K562 (cell line): ENCODE results near the gene FILIP1. TPM values are rescaled to one million over a fixed set of nuclear protein-coding genes. Genes with fewer than 3 reads are reported as not detected.

Source experiments
- ATAC-seq: fragments of 200-7000 bp; cut with Tn5 transposase; 3 replicates; pipeline ENCODE4 v1.9.1; 2020; ENCODE audit warnings: moderate library complexity
- BruUV-seq: library from RNA; stranded (reverse); fragments of 400-500 nt; replicated peaks from 2 replicates; lab custom pipeline; 2021; lab: Mats Ljungman, UMichigan
- CTCF ChIA-PET: fragments of 300-600 bp; formaldehyde crosslinking; extraction: SDS; loops from one replicate; lab custom pipeline; 2021; ENCODE audit warnings: low intra/inter-chr PET ratio; lab: Yijun Ruan, JAX
- POLR2A ChIA-PET: fragments of 300-600, 350-650 bp; sonication (Branson Sonifier 250); formaldehyde crosslinking; extraction: SDS; loops from one replicate; lab custom pipeline; 2021; ENCODE audit warnings: antibody characterized with exemption, inconsistent platforms; lab: Yijun Ruan, JAX
- DNase-seq, 4 experiments: peaks; one replicate each; pipeline versions ENCODE4 v3.0.0 to v3.0.0-alpha.2; 2011 to 2018; ENCODE audit warnings: low spot score in 3 of 4, mixed read lengths in 3 of 4; ENCODE audit errors: extremely low read depth in 1 of 4
- FAIRE-seq: peaks from 2 replicates; lab custom pipeline; 2011; peaks lifted over from hg19 to GRCh38; lab: Jason Lieb, UNC
- H2AFZ ChIP-seq: 2 replicates; pipeline ENCODE4 v1.6.0; 2011; ENCODE audit warnings: low read depth, low read length, control low read depth, inconsistent platforms
- H3K27ac ChIP-seq: fragments of 200-600 bp; 3 replicates; pipeline ENCODE4 v1.8.0; 2011; ENCODE audit warnings: low read depth, mild to moderate bottlenecking, control low read depth, inconsistent platforms, low read length, moderate library complexity, mixed read lengths; ENCODE audit errors: extremely low read depth
- H3K27me3 ChIP-seq, 2 experiments: fragments of 300-600 bp in 1 of 2; 2 replicates in 1 of 2; 3 replicates in 1 of 2; pipeline versions ENCODE4 v1.6.0 to v1.8.0; 2011; ENCODE audit warnings: inconsistent platforms in 2 of 2, low read length in 2 of 2, mild to moderate bottlenecking in 1 of 2, mixed read lengths in 1 of 2, moderate library complexity in 1 of 2; ENCODE audit not compliant: control insufficient read depth in 2 of 2, insufficient read depth in 2 of 2
- H3K36me3 ChIP-seq: fragments of 300-600 bp; 3 replicates; pipeline ENCODE4 v1.8.0; 2011; ENCODE audit warnings: mild to moderate bottlenecking, low read length, inconsistent platforms; ENCODE audit not compliant: control insufficient read depth, insufficient read depth
- H3K4me1 ChIP-seq, 2 experiments: fragments of 200-600 bp in 1 of 2; replicated peaks in 1 of 2; 2 replicates in 1 of 2; 3 replicates in 1 of 2; pipeline versions ENCODE4 v1.5.1 to v1.8.0; 2011; ENCODE audit warnings: inconsistent platforms in 2 of 2, low read length in 2 of 2, mild to moderate bottlenecking in 1 of 2, mixed read lengths in 1 of 2, moderate library complexity in 1 of 2; ENCODE audit not compliant: control insufficient read depth in 2 of 2, insufficient read depth in 2 of 2
- H3K4me2 ChIP-seq: 2 replicates; pipeline ENCODE4 v1.6.1; 2011; ENCODE audit warnings: low read length, control low read depth, inconsistent platforms, mixed read lengths; ENCODE audit not compliant: insufficient read depth
- H3K4me3 ChIP-seq: fragments of 200-600 bp; sonication (generic), shearing (Covaris generic); 2 replicates; pipeline ENCODE4 v1.5.1; 2016; ENCODE audit warnings: control low read depth, inconsistent platforms
- H3K79me2 ChIP-seq: fragments of 200-600 bp; 3 replicates; pipeline ENCODE4 v1.8.0; 2011; ENCODE audit warnings: low read length, inconsistent platforms; ENCODE audit not compliant: control insufficient read depth, insufficient read depth
- H3K9ac ChIP-seq, 2 experiments: 2 replicates each; pipeline versions ENCODE4 v1.6.0 to v1.6.1; 2011; ENCODE audit warnings: low read depth in 2 of 2, low read length in 2 of 2, control low read depth in 1 of 2, inconsistent platforms in 1 of 2, mild to moderate bottlenecking in 1 of 2, mixed read lengths in 1 of 2; ENCODE audit not compliant: insufficient read depth in 1 of 2
- H3K9me1 ChIP-seq: one replicate; pipeline ENCODE4 v1.6.0; 2011; ENCODE audit warnings: inconsistent platforms, mild to moderate bottlenecking, low read length, moderate library complexity; ENCODE audit not compliant: control insufficient read depth, insufficient read depth
- H3K9me3 ChIP-seq: replicated peaks from 2 replicates; pipeline ENCODE4 v1.5.1; 2011; ENCODE audit warnings: low read depth, low read length, inconsistent platforms; ENCODE audit not compliant: control insufficient read depth, insufficient read depth
- H4K20me1 ChIP-seq: replicated peaks from 2 replicates; pipeline ENCODE4 v1.6.1; 2011; ENCODE audit warnings: low read length, inconsistent platforms, mixed read lengths; ENCODE audit not compliant: control insufficient read depth, insufficient read depth
- BRD4 ChIP-seq: fragments of 200-600 bp; sonication (generic); IDR thresholded peaks from 2 replicates; pipeline ENCODE4 v1.6.1; 2017; ENCODE audit warnings: inconsistent platforms
- ELK1 ChIP-seq: sonication (generic); formaldehyde crosslinking; IDR thresholded peaks from 2 replicates; pipeline ENCODE4 v1.8.1; 2022; ENCODE audit warnings: missing genetic modification reagents
- HNRNPL ChIP-seq: fragments of 200-400 bp; formaldehyde crosslinking; IDR thresholded peaks from 2 replicates; pipeline ENCODE4 v1.6.1; 2017; ENCODE audit warnings: low read depth, mild to moderate bottlenecking, low read length
- HOMEZ ChIP-seq: fragments of 250-450 bp; sonication (Bioruptor Pico); IDR thresholded peaks from 2 replicates; pipeline ENCODE4 v1.4.0; 2020; ENCODE audit warnings: mild to moderate bottlenecking, moderate library complexity
- KLF13 ChIP-seq: fragments of 450-650 bp; IDR thresholded peaks from 2 replicates; pipeline ENCODE4 v1.6.1; 2016; ENCODE audit warnings: missing genetic modification characterization, low read depth, mild to moderate bottlenecking, missing compliant biosample characterization, moderate library complexity, borderline replicate concordance
- RFX5 ChIP-seq: IDR thresholded peaks from 2 replicates; pipeline ENCODE4 v1.6.1; 2011; ENCODE audit warnings: low read depth, mild to moderate bottlenecking, improper control_type of control experiment, low read length
- RNF219 ChIP-seq: fragments of 250-450 bp; sonication (Bioruptor Pico); IDR thresholded peaks from 2 replicates; pipeline ENCODE4 v1.5.0; 2022; ENCODE audit warnings: mild to moderate bottlenecking
- STAT5A ChIP-seq: IDR thresholded peaks from 2 replicates; pipeline ENCODE4 v1.6.1; 2012; ENCODE audit warnings: low read length, inconsistent platforms, borderline replicate concordance
- ZBTB5 ChIP-seq: fragments of 450-650 bp; IDR thresholded peaks from 2 replicates; pipeline ENCODE4 v1.6.1; 2017; ENCODE audit warnings: antibody characterized with exemption
- WGBS: fragments of 100-300 bp; shearing (Covaris generic); methylation state at CpG from one replicate; pipeline ENCODE4 v1.1.6; 2016; ENCODE audit warnings: low coverage, mixed read lengths; ENCODE audit not compliant: insufficient coverage; ENCODE audit errors: missing lambda C conversion rate; 5-methylcytosine and 5-hydroxymethylcytosine counted together
- in situ Hi-C: fragments of 300-500 bp; cut with MboI; formaldehyde crosslinking; loops from 4 replicates; pipeline ENCODE4 v1.15.0; 2018; ENCODE audit warnings: inconsistent platforms, mixed read lengths
- intact Hi-C: fragments of 100-400 bp; cut with micrococcal nuclease; formaldehyde crosslinking; loops from 2 replicates; pipeline ENCODE4 v1.14.2; 2022
- polyA plus RNA-seq, 8 experiments: library from polyadenylated mRNA; depleted of rRNA in 4 of 8; stranded (reverse) in 5 of 8; unstranded in 3 of 8; fragments of >200 nt; fragmentation: Nextera tagmentation in 2 of 8; fragmentation: Illumina TruSeq in 1 of 8; extraction: Ambion mirVana in 2 of 8; extraction: Trizol in 1 of 8; gene quantifications; 2 replicates each; pipeline versions ENCODE4 v1.2.1 to v1.2.3, GENCODE V29; 2011 to 2014; ENCODE audit warnings: inconsistent platforms in 1 of 8, missing spikeins in 1 of 8
- total RNA-seq, 7 experiments: library from RNA; depleted of rRNA in 6 of 7; stranded (reverse); fragments of >200 nt in 6 of 7; fragmentation: Illumina TruSeq in 2 of 7; extraction: Trizol in 2 of 7; gene quantifications; 2 replicates each; pipeline versions ENCODE4 v1.2.1 to v1.2.3, GENCODE V29; 2011 to 2021; ENCODE audit warnings: low replicate concordance in 1 of 7
- TF ChIP-seq, protein P1 (sequence below): fragments of 450-650 bp; IDR thresholded peaks from 2 replicates; pipeline ENCODE4 v1.6.1; 2016; ENCODE audit warnings: missing biosample characterization, missing genetic modification characterization
- TF ChIP-seq, protein P2 (sequence below): fragments of 250-450 bp; sonication (Bioruptor Pico); IDR thresholded peaks from 2 replicates; pipeline ENCODE4 v1.8.0; 2021; ENCODE audit warnings: borderline replicate concordance, mild to moderate bottlenecking, moderate library complexity; ENCODE audit not compliant: poor library complexity, severe bottlenecking

FILIP1 gene
- total and polyA plus RNA-seq, 9 of the 15 experiments (the other 6 are each of a cell fraction or from before 2014, with no cell fraction given) = 0.03 to 0.25 (median 0.10) TPM; not detected in 1

DNA sequence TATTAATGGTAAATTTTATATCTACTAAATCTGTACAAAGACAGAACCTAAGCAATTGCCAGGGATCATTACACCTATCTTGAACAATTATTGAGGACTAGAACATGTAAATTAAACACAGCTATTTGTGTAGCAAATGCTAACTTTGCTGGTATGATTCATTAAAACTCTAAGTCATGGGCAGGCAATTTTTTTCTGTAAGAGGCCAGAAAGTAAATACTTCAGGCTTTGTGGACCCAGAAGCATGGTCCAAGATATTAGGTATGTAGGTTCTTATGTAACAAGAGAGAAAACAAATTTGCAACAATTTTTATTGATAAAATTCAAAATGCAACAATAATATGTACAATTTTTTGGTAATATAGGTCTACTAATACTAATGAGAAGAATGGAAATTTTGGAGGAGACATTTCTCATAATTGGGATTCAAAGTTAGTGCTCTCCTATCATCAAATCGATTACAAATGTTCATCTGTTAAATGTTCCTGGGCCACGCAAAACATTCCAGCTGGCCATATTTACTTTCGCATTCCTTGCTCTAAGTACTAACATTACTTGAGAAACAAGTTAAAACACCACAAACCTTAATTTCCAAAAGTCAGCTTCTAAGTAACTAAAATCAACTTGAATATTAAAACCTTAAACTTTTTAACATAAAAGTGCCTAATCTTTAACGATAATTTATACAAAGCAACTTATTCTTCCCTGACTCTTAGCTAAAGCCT is 213.3 kb downstream of the FILIP1 start:
- 66% methylated on average over 4 of the region's 4 CpGs for whole genome bisulfite sequencing
- intact Hi-C loops = loop anchor here (10.0 kb wide), 2 partner anchors 325 to 1755 kb away; partner anchors contain the start of genes EEF1A1 and SENP6
- Histone ChIP-seq H3K9me1 (no peaks in the 10 kb centered on the region), H3K4me1 (peaks cover 0 to 25% of the 10 kb centered on the region in 2 experiments; a peak in 3 of 5 replicates), H2AFZ (no peak overlapping the region), H3K9ac (peak overlapping the region in 1 of 2 experiments; percentile 23; a peak in 2 of 4 replicates), H3K9me3 (no peaks in the 10 kb centered on the region), H3K27me3 (no peaks in the 10 kb centered on the region), H3K36me3 (peaks cover 12% of the 10 kb centered on the region; the same call in 2 of the 3 replicates), H3K4me2 (no peak overlapping the region; the same call in 1 of the 2 replicates), H3K4me3 (no peak overlapping the region), H3K27ac (peak overlapping the region; percentile 19; the same call in 2 of the 3 replicates), H3K79me2 (peaks cover 97% of the 10 kb centered on the region), H4K20me1 (no peaks in the 10 kb centered on the region; the same call in 1 of the 2 replicates)
- in situ Hi-C loops = no loop called here
- POLR2A ChIA-PET = no interaction called here
- CTCF ChIA-PET = no interaction called here
- ATAC-seq = no peak
- DNase-seq = no peak
- FAIRE-seq = no peak
- BruUV-seq = no TSS peak
- TF ChIP-seq HOMEZ (CRISPR knock-in tag) = no peak
- TF ChIP-seq KLF13 = no peak
- TF ChIP-seq ZBTB5 = no peak
- TF ChIP-seq, protein P1, sequence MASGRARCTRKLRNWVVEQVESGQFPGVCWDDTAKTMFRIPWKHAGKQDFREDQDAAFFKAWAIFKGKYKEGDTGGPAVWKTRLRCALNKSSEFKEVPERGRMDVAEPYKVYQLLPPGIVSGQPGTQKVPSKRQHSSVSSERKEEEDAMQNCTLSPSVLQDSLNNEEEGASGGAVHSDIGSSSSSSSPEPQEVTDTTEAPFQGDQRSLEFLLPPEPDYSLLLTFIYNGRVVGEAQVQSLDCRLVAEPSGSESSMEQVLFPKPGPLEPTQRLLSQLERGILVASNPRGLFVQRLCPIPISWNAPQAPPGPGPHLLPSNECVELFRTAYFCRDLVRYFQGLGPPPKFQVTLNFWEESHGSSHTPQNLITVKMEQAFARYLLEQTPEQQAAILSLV (tag) = no peak
- TF ChIP-seq RFX5 = no peak
- TF ChIP-seq, protein P2, sequence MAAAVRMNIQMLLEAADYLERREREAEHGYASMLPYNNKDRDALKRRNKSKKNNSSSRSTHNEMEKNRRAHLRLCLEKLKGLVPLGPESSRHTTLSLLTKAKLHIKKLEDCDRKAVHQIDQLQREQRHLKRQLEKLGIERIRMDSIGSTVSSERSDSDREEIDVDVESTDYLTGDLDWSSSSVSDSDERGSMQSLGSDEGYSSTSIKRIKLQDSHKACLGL (CRISPR knock-in tag) = no peak
- TF ChIP-seq RNF219 = no peak
- TF ChIP-seq HNRNPL = no peak
- TF ChIP-seq BRD4 = no peak
- no peak for TF ChIP-seq STAT5A
- no peak for TF ChIP-seq ELK1
